Right forelimb (tissue), 1 donor: Measurements from ENCODE around the gene MAP1A.

Experiments
- DNase-seq: peaks from one replicate; pipeline ENCODE4 v3.0.0-alpha.2; 2018

The MAP1A gene

GRCh38 chr15:43511012-43511885 lies 6.2 kb upstream of the MAP1A start:
- DNase-seq = no peak

GRCh38 chr15:43513550-43513949 lies 3.9 kb upstream of the MAP1A start:
- no peak for DNase-seq

GRCh38 chr15:43514241-43515057 lies 3.0 kb upstream of the MAP1A start:
- peak; percentile 84 for DNase-seq

GRCh38 chr15:43515741-43516140 lies 1.7 kb upstream of the MAP1A start:
- DNase-seq = no peak

GRCh38 chr15:43516185-43516584 lies 1.2 kb upstream of the MAP1A start:
- DNase-seq = no peak

- no peak for DNase-seq
These were observed 531 bp upstream of the MAP1A start for GRCh38 chr15:43516801-43517353.

GRCh38 chr15:43518197-43518761 lies 871 bp downstream of the MAP1A start:
- DNase-seq = peak; percentile 77

GRCh38 chr15:43519196-43519595 lies 1.8 kb downstream of the MAP1A start:
- DNase-seq = no peak

GRCh38 chr15:43520138-43520537 lies 2.7 kb downstream of the MAP1A start:
- DNase-seq = no peak

- DNase-seq = no peak
These were observed 4.0 kb downstream of the MAP1A start for GRCh38 chr15:43521419-43521818.

- no peak for DNase-seq
These were observed 4.8 kb downstream of the MAP1A start for GRCh38 chr15:43522247-43522646.

GRCh38 chr15:43523646-43524045 lies 6.2 kb downstream of the MAP1A start:
- DNase-seq = no peak

GRCh38 chr15:43524254-43524845 lies 6.9 kb downstream of the MAP1A start:
- no peak for DNase-seq

GRCh38 chr15:43525131-43525530 lies 7.7 kb downstream of the MAP1A start:
- DNase-seq = no peak

- no peak for DNase-seq
These were observed 9.0 kb downstream of the MAP1A start for GRCh38 chr15:43526261-43526930.

GRCh38 chr15:43527016-43527801 lies 9.8 kb downstream of the MAP1A start:
- DNase-seq = no peak

GRCh38 chr15:43527802-43528541 lies 10.6 kb downstream of the MAP1A start:
- DNase-seq = no peak

- no peak for DNase-seq
These were observed 11.2 kb downstream of the MAP1A start for GRCh38 chr15:43528542-43529007.

GRCh38 chr15:43529141-43529540 lies 11.7 kb downstream of the MAP1A start:
- DNase-seq = no peak

GRCh38 chr15:43529587-43530345 lies 12.4 kb downstream of the MAP1A start:
- no peak for DNase-seq
